MCF 10A (cell line): ENCODE results near the gene REXO5. TPM values are rescaled to one million over a fixed set of nuclear protein-coding genes. Genes with fewer than 3 reads are reported as not detected.
A peak's percentile ranks its signal among the peaks of the same experiment; 100 is the strongest.

Source experiments
- BruUV-seq: library from RNA; stranded (reverse); fragments of 400-500 nt; replicated peaks from 2 replicates; lab custom pipeline; 2021; lab: Mats Ljungman, UMichigan
- CTCF ChIA-PET: fragments of 300-600 bp; sonication (Branson Sonifier 250); formaldehyde crosslinking; extraction: SDS; loops from one replicate; lab custom pipeline; 2021; ENCODE audit warnings: antibody characterized with exemption, inconsistent platforms; lab: Yijun Ruan, JAX
- POLR2A ChIA-PET: fragments of 300-600, 350-650 bp; sonication (Branson Sonifier 250); formaldehyde crosslinking; extraction: SDS; loops from one replicate; lab custom pipeline; 2020; ENCODE audit warnings: antibody characterized with exemption, inconsistent platforms; lab: Yijun Ruan, JAX
- DNase-seq: peaks from one replicate; pipeline ENCODE4 v3.0.0-alpha.2; 2018; ENCODE audit not compliant: unreplicated experiment
- H3K27ac Mint-ChIP-seq: one replicate; pipeline ENCODE4 v1.8.0; 2022; ENCODE audit warnings: mild to moderate bottlenecking, low read depth, mixed read lengths; ENCODE audit not compliant: unreplicated experiment
- H3K27me3 Mint-ChIP-seq: one replicate; pipeline ENCODE4 v1.8.0; 2022; ENCODE audit warnings: mixed read lengths; ENCODE audit not compliant: insufficient read depth, unreplicated experiment
- H3K36me3 Mint-ChIP-seq: one replicate; pipeline ENCODE4 v1.8.0; 2022; ENCODE audit warnings: mild to moderate bottlenecking, moderate library complexity, mixed read lengths; ENCODE audit not compliant: insufficient read depth, unreplicated experiment
- H3K4me1 Mint-ChIP-seq: one replicate; pipeline ENCODE4 v1.8.0; 2022; ENCODE audit warnings: mixed read lengths; ENCODE audit not compliant: insufficient read depth, unreplicated experiment
- H3K4me3 Mint-ChIP-seq: one replicate; pipeline ENCODE4 v1.8.0; 2022; ENCODE audit warnings: mild to moderate bottlenecking, moderate library complexity, mixed read lengths; ENCODE audit not compliant: unreplicated experiment
- H3K9me3 Mint-ChIP-seq: one replicate; pipeline ENCODE4 v1.8.0; 2022; ENCODE audit warnings: mixed read lengths; ENCODE audit not compliant: unreplicated experiment
- CTCF ChIP-seq: fragments of 200-600 bp; IDR thresholded peaks from one replicate; pipeline ENCODE4 v1.8.0; 2022; ENCODE audit warnings: antibody characterized with exemption, mild to moderate bottlenecking; ENCODE audit not compliant: unreplicated experiment
- intact Hi-C: fragments of 100-400 bp; cut with micrococcal nuclease; formaldehyde crosslinking; loops from 2 replicates; pipeline ENCODE4 v1.14.1; 2022
- total RNA-seq: library from RNA; stranded (reverse); gene quantifications from 2 replicates; pipeline ENCODE4 v1.2.3, GENCODE V29; 2022

REXO5 gene
- total RNA-seq, 1 experiment from 2014 or later: 6.1 TPM

- intact Hi-C loops: no loop called here
- H3K27me3 Mint-ChIP-seq: no peaks in the 10 kb centered on the region
- no peak for DNase-seq
- no peak for TF ChIP-seq CTCF
- peaks cover 43% of the 10 kb centered on the region for H3K4me1 Mint-ChIP-seq
- no peaks in the 10 kb centered on the region for H3K9me3 Mint-ChIP-seq
- BruUV-seq: no TSS peak
- peaks cover 69% of the 10 kb centered on the region for H3K36me3 Mint-ChIP-seq
- ChIA-PET POLR2A (interaction anchor here (0.7 to 2.0 kb wide), 5 partner anchors 15 to 30 kb away, joined by 4 to 8 read pairs (median 5); partner anchors contain the start of gene DCUN1D3), CTCF (interaction anchor here (0.5 to 2.3 kb wide), 4 partner anchors 19 to 420 kb away, joined by 3 to 6 read pairs (median 4); partner anchors contain the start of genes DCUN1D3 and LYRM1)
- H3K4me3 Mint-ChIP-seq: no peak overlapping the region
- H3K27ac Mint-ChIP-seq: peak overlapping the region; percentile 48
Measured at GRCh38 chr16:20880867-20881502, 74.7 kb downstream of the REXO5 start.

GRCh38 chr16:20881503-20881878 lies 75.2 kb downstream of the REXO5 start:
- TF ChIP-seq CTCF: no peak
- no TSS peak for BruUV-seq
- intact Hi-C loops: no loop called here
- no peak for DNase-seq
- H3K9me3 Mint-ChIP-seq: no peaks in the 10 kb centered on the region
- ChIA-PET CTCF (interaction anchor here (0.5 to 2.3 kb wide), 4 partner anchors 19 to 419 kb away, joined by 3 to 6 read pairs (median 4); partner anchors contain the start of genes DCUN1D3 and LYRM1), POLR2A (interaction anchor here (1.4 to 2.0 kb wide), 3 partner anchors 16 to 31 kb away, joined by 4 to 8 read pairs (median 5); no protein-coding TSS in a partner anchor)
- peak overlapping the region; percentile 48 for H3K27ac Mint-ChIP-seq
- peaks cover 43% of the 10 kb centered on the region for H3K4me1 Mint-ChIP-seq
- H3K4me3 Mint-ChIP-seq: no peak overlapping the region
- no peaks in the 10 kb centered on the region for H3K27me3 Mint-ChIP-seq
- peaks cover 66% of the 10 kb centered on the region for H3K36me3 Mint-ChIP-seq

GRCh38 chr16:20883554-20884239 lies 77.4 kb downstream of the REXO5 start:
- Mint-ChIP-seq H3K4me3 (peak overlapping the region; percentile 22), H3K27ac (no peak overlapping the region), H3K36me3 (peaks cover 65% of the 10 kb centered on the region), H3K4me1 (peaks cover 33% of the 10 kb centered on the region), H3K27me3 (no peaks in the 10 kb centered on the region), H3K9me3 (no peaks in the 10 kb centered on the region)
- BruUV-seq: no TSS peak
- no peak for DNase-seq
- TF ChIP-seq CTCF: no peak
- intact Hi-C loops: no loop called here
- ChIA-PET POLR2A (interaction anchor here (1.1 to 1.9 kb wide), 6 partner anchors 8 to 34 kb away, joined by 5 to 11 read pairs (median 6); partner anchors contain the start of genes DCUN1D3 and LYRM1), CTCF (interaction anchor here (1.2 to 1.7 kb wide), 2 partner anchors 9 to 15 kb away, joined by 3 to 4 read pairs; no protein-coding TSS in a partner anchor)

GRCh38 chr16:20884240-20884556 lies 77.9 kb downstream of the REXO5 start:
- H3K4me3 Mint-ChIP-seq: peak overlapping the region; percentile 22
- no TSS peak for BruUV-seq
- no peaks in the 10 kb centered on the region for H3K27me3 Mint-ChIP-seq
- no peak for TF ChIP-seq CTCF
- intact Hi-C loops: no loop called here
- ChIA-PET CTCF (interaction anchor here (1.2 to 1.7 kb wide), 2 partner anchors 9 to 15 kb away, joined by 3 to 4 read pairs; no protein-coding TSS in a partner anchor), POLR2A (interaction anchor here (1.1 to 1.9 kb wide), 6 partner anchors 9 to 35 kb away, joined by 5 to 11 read pairs (median 6); partner anchors contain the start of genes DCUN1D3 and LYRM1)
- DNase-seq: peak; percentile 61
- peaks cover 28% of the 10 kb centered on the region for H3K4me1 Mint-ChIP-seq
- peaks cover 60% of the 10 kb centered on the region for H3K36me3 Mint-ChIP-seq
- no peaks in the 10 kb centered on the region for H3K9me3 Mint-ChIP-seq
- H3K27ac Mint-ChIP-seq: no peak overlapping the region
